Ascending aorta (tissue), 2 donors: ENCODE data around the gene GM2A. TPM values are rescaled to one million over a fixed set of nuclear protein-coding genes. Genes with fewer than 3 reads are reported as not detected.
A peak's percentile ranks its signal among the peaks of the same experiment; 100 is the strongest.

Experiments
- DNase-seq, 2 donors: peaks; one replicate each; pipeline ENCODE4 v3.0.0-alpha.2; 2019; ENCODE audit warnings: low spot score in 2 of 2
- H3K27ac ChIP-seq, 2 donors: fragments of 200-600 bp; sonication (generic); one replicate each; pipeline ENCODE4 v1.5.1; 2016 to 2017; ENCODE audit warnings: mild to moderate bottlenecking in 1 of 2
- H3K27me3 ChIP-seq: fragments of 200-600 bp; sonication (generic); one replicate; pipeline ENCODE4 v1.5.1; 2017
- H3K36me3 ChIP-seq, 2 donors: fragments of 200-600 bp; sonication (generic); one replicate each; pipeline ENCODE4 v1.5.1; 2016
- H3K4me1 ChIP-seq, 2 donors: fragments of 200-600 bp; sonication (generic); one replicate each; pipeline ENCODE4 v1.5.1; 2016 to 2017; ENCODE audit warnings: mild to moderate bottlenecking in 1 of 2
- H3K4me3 ChIP-seq, 2 donors: fragments of 200-600 bp; sonication (generic); one replicate each; pipeline ENCODE4 v1.5.1; 2016 to 2017; ENCODE audit warnings: mild to moderate bottlenecking in 1 of 2
- H3K9me3 ChIP-seq, 2 donors: fragments of 200-600 bp; sonication (generic); one replicate each; pipeline ENCODE4 v1.5.1; 2016
- CTCF ChIP-seq, 3 experiments: fragments of 200-600 bp in 2 of 3; fragments of 450-650 bp in 1 of 3; sonication (generic) in 2 of 3; IDR thresholded peaks; one replicate each; pipeline ENCODE4 v1.5.1; 2016 to 2019; ENCODE audit warnings: antibody characterized with exemption in 3 of 3, mild to moderate bottlenecking in 1 of 3, moderate library complexity in 1 of 3
- intact Hi-C: fragments of 100-400 bp; cut with DNase I; formaldehyde crosslinking; loops from one replicate; pipeline ENCODE4 v1.15.1; 2023
- total RNA-seq: library from RNA; depleted of rRNA; stranded (reverse); fragments of >200 nt; gene quantifications from one replicate; pipeline ENCODE4 v1.1.0, GENCODE V29; 2016

Gene GM2A
- total RNA-seq, 1 donor from 2014 or later = 15.0 TPM

GRCh38 chr5:151223447-151224264, 29.3 kb upstream of the GM2A start, which contains the start of gene CCDC69:
Gene CCDC69 (minus strand): TSS chr5:151224092. CDS start chr5:151223970, 122 bp downstream.
- peak in 1 of 2 donors; percentile 88 for DNase-seq
- Histone ChIP-seq H3K36me3 (no peaks in the 10 kb centered on the region), H3K27ac (peak within 1 kb of the TSS; percentile 55 to 77), H3K4me3 (peak within 1 kb of the TSS; percentile 71 to 73), H3K27me3 (no peaks in the 10 kb centered on the region), H3K4me1 (peaks cover 13 to 17% of the 10 kb centered on the region in 2 donors), H3K9me3 (no peaks in the 10 kb centered on the region)
- TF ChIP-seq CTCF (IDR thresholded peaks at IDR 0.05) = peak in 1 of 3 experiments; percentile 33
- intact Hi-C loops = loop anchor here (1.0 to 5.0 kb wide), 2 partner anchors 15 to 96 kb away; no protein-coding TSS in a partner anchor

- intact Hi-C loops = loop anchor here (5.0 kb wide), 1 partner anchor 97 kb away; no protein-coding TSS in a partner anchor
- H3K27ac ChIP-seq = peak overlapping the region in 1 of 2 donors; percentile 55
- no peaks in the 10 kb centered on the region for H3K27me3 ChIP-seq
- H3K36me3 ChIP-seq = no peaks in the 10 kb centered on the region
- no peaks in the 10 kb centered on the region for H3K9me3 ChIP-seq
- peaks cover 13 to 17% of the 10 kb centered on the region in 2 donors for H3K4me1 ChIP-seq
- peak overlapping the region; percentile 71 to 73 for H3K4me3 ChIP-seq
- no peak for DNase-seq
- TF ChIP-seq CTCF (IDR thresholded peaks at IDR 0.05) = no peak
Observed at GRCh38 chr5:151224372-151224771, 28.6 kb upstream of the GM2A start.

GRCh38 chr5:151225071-151225470, 27.9 kb upstream of the GM2A start:
- intact Hi-C loops = no loop called here
- no peak overlapping the region for H3K4me3 ChIP-seq
- no peaks in the 10 kb centered on the region for H3K36me3 ChIP-seq
- H3K27me3 ChIP-seq = no peaks in the 10 kb centered on the region
- no peak overlapping the region for H3K27ac ChIP-seq
- TF ChIP-seq CTCF (IDR thresholded peaks at IDR 0.05) = no peak
- DNase-seq = no peak
- H3K4me1 ChIP-seq = peaks cover 13 to 17% of the 10 kb centered on the region in 2 donors
- H3K9me3 ChIP-seq = no peaks in the 10 kb centered on the region

- no peak for TF ChIP-seq CTCF (IDR thresholded peaks at IDR 0.05)
- Histone ChIP-seq H3K4me3 (no peak overlapping the region), H3K27me3 (no peaks in the 10 kb centered on the region), H3K4me1 (peaks cover 13 to 17% of the 10 kb centered on the region in 2 donors), H3K9me3 (no peaks in the 10 kb centered on the region), H3K36me3 (no peaks in the 10 kb centered on the region), H3K27ac (no peak overlapping the region)
- DNase-seq = no peak
- intact Hi-C loops = no loop called here
Observed at GRCh38 chr5:151225475-151225874, 27.5 kb upstream of the GM2A start.

- Histone ChIP-seq H3K4me1 (peaks cover under 1 to 7% of the 10 kb centered on the region in 2 donors), H3K4me3 (no peak overlapping the region), H3K9me3 (no peaks in the 10 kb centered on the region), H3K27me3 (no peaks in the 10 kb centered on the region), H3K27ac (no peak overlapping the region), H3K36me3 (no peaks in the 10 kb centered on the region)
- TF ChIP-seq CTCF (IDR thresholded peaks at IDR 0.05) = no peak
- no peak for DNase-seq
- intact Hi-C loops = no loop called here
Observed at GRCh38 chr5:151227918-151228447, 25.0 kb upstream of the GM2A start.
